IMR-90 (cell line): ENCODE data around the gene GNAT3. TPM values are rescaled to one million over a fixed set of nuclear protein-coding genes. Genes with fewer than 3 reads are reported as not detected.

Source experiments
- ATAC-seq: fragments of 200-7000 bp; cut with Tn5 transposase; 2 replicates; pipeline ENCODE4 v1.9.1; 2020; ENCODE audit warnings: low read depth, mild to moderate bottlenecking, moderate library complexity
- BruUV-seq: library from RNA; stranded (reverse); fragments of 400-500 nt; replicated peaks from 2 replicates; lab custom pipeline; 2021; lab: Mats Ljungman, UMichigan
- CTCF ChIA-PET: fragments of 300-600 bp; formaldehyde crosslinking; extraction: SDS; loops from one replicate; lab custom pipeline; 2021; ENCODE audit warnings: antibody characterized with exemption; lab: Yijun Ruan, JAX
- POLR2A ChIA-PET: fragments of 300-600 bp; sonication (Branson Sonifier 250); formaldehyde crosslinking; loops from one replicate; lab custom pipeline; 2022; ENCODE audit warnings: antibody characterized with exemption; ENCODE audit not compliant: unreplicated experiment; lab: Charles Lee
- DNase-seq: peaks from one replicate; pipeline ENCODE4 v3.0.0; 2013
- H2AFZ ChIP-seq: replicated peaks from 2 replicates; pipeline ENCODE3; 2013; ENCODE audit warnings: low read length, mild to moderate bottlenecking; ENCODE audit not compliant: poor library complexity
- H2AK5ac ChIP-seq: 2 replicates; pipeline ENCODE4 v1.6.1; 2013; ENCODE audit warnings: low read depth, low read length, inconsistent platforms
- H2AK9ac ChIP-seq: replicated peaks from 2 replicates; pipeline ENCODE3; 2013; ENCODE audit warnings: mild to moderate bottlenecking, low read depth, low read length, moderate library complexity; ENCODE audit not compliant: poor library complexity
- H2BK120ac ChIP-seq: 2 replicates; pipeline ENCODE4 v1.6.1; 2013; ENCODE audit warnings: low read depth, low read length, inconsistent platforms
- H2BK15ac ChIP-seq: 3 replicates; pipeline ENCODE4 v1.6.1; 2013; ENCODE audit warnings: low read depth, low read length, inconsistent platforms
- H2BK20ac ChIP-seq: 2 replicates; pipeline ENCODE4 v1.6.1; 2013; ENCODE audit warnings: low read depth, mild to moderate bottlenecking, inconsistent platforms, low read length, moderate library complexity
- H2BK5ac ChIP-seq: 2 replicates; pipeline ENCODE4 v1.6.1; 2013; ENCODE audit warnings: mild to moderate bottlenecking, low read depth, low read length, inconsistent platforms; ENCODE audit not compliant: poor library complexity, severe bottlenecking
- H3K14ac ChIP-seq: replicated peaks from 2 replicates; pipeline ENCODE4 v1.6.1; 2013; ENCODE audit warnings: low read depth, low read length, inconsistent platforms
- H3K18ac ChIP-seq: 2 replicates; pipeline ENCODE4 v1.6.1; 2013; ENCODE audit warnings: low read depth, low read length, control low read depth
- H3K23ac ChIP-seq: 2 replicates; pipeline ENCODE4 v1.6.1; 2013; ENCODE audit warnings: low read depth, low read length, inconsistent platforms
- H3K27ac ChIP-seq: 2 replicates; pipeline ENCODE4 v1.5.1; 2013; ENCODE audit warnings: mild to moderate bottlenecking, control low read depth, low read length; ENCODE audit not compliant: insufficient read depth
- H3K27me3 ChIP-seq: 2 replicates; pipeline ENCODE4 v1.6.1; 2013; ENCODE audit warnings: low read length; ENCODE audit not compliant: control insufficient read depth, insufficient read depth
- H3K36me3 ChIP-seq: 2 replicates; pipeline ENCODE4 v1.6.1; 2013; ENCODE audit warnings: low read length, mixed read lengths; ENCODE audit not compliant: control insufficient read depth, insufficient read depth
- H3K4ac ChIP-seq: 2 replicates; pipeline ENCODE4 v1.6.1; 2013; ENCODE audit warnings: low read depth, low read length, inconsistent platforms
- H3K4me1 ChIP-seq: 2 replicates; pipeline ENCODE4 v1.6.1; 2013; ENCODE audit warnings: low read length, mixed read lengths; ENCODE audit not compliant: control insufficient read depth, insufficient read depth
- H3K4me2 ChIP-seq: 2 replicates; pipeline ENCODE4 v1.6.1; 2013; ENCODE audit warnings: low read depth, mild to moderate bottlenecking, control low read depth, low read length, moderate library complexity
- H3K4me3 ChIP-seq: 2 replicates; pipeline ENCODE4 v1.5.1; 2013; ENCODE audit warnings: low read depth, mild to moderate bottlenecking, control low read depth, low read length, moderate library complexity; ENCODE audit not compliant: insufficient read depth
- H3K56ac ChIP-seq: 2 replicates; pipeline ENCODE4 v1.6.1; 2013; ENCODE audit warnings: low read length, inconsistent platforms; ENCODE audit not compliant: insufficient read depth; ENCODE audit errors: extremely low read depth
- H3K79me1 ChIP-seq, 2 experiments: 2 replicates each; pipeline ENCODE4 v1.6.1; 2013; ENCODE audit warnings: low read length in 2 of 2, inconsistent platforms in 1 of 2, low read depth in 1 of 2
- H3K9ac ChIP-seq: 2 replicates; pipeline ENCODE4 v1.6.1; 2013; ENCODE audit warnings: low read depth, low read length, control low read depth
- H3K9me1 ChIP-seq: 2 replicates; pipeline ENCODE4 v1.6.1; 2013; ENCODE audit warnings: low read length, inconsistent platforms; ENCODE audit not compliant: insufficient read depth
- H3K9me3 ChIP-seq: 2 replicates; pipeline ENCODE4 v1.6.1; 2013; ENCODE audit warnings: low read length; ENCODE audit not compliant: control insufficient read depth, insufficient read depth
- H4K20me1 ChIP-seq: 2 replicates; pipeline ENCODE4 v1.6.1; 2013; ENCODE audit warnings: low read length, inconsistent platforms; ENCODE audit not compliant: insufficient read depth
- H4K5ac ChIP-seq: 2 replicates; pipeline ENCODE4 v1.6.1; 2013; ENCODE audit warnings: mild to moderate bottlenecking, low read depth, low read length, control low read depth
- H4K8ac ChIP-seq, 2 experiments: 2 replicates each; pipeline ENCODE4 v1.6.1; 2013; ENCODE audit warnings: low read depth in 2 of 2, low read length in 2 of 2, control low read depth in 1 of 2, inconsistent platforms in 1 of 2
- H4K91ac ChIP-seq: 2 replicates; pipeline ENCODE4 v1.6.1; 2013; ENCODE audit warnings: low read depth, low read length, inconsistent platforms; ENCODE audit not compliant: insufficient read depth
- CHD1 ChIP-seq: IDR thresholded peaks from 2 replicates; pipeline ENCODE4 v1.6.1; 2012; ENCODE audit warnings: low read depth, low read length, improper control_type of control experiment
- FOS ChIP-seq: fragments of 150-350 bp; IDR thresholded peaks from 2 replicates; pipeline ENCODE4 v1.6.1; 2016; ENCODE audit warnings: low read depth, low read length
- MAFK ChIP-seq: IDR thresholded peaks from 2 replicates; pipeline ENCODE4 v1.6.1; 2012; ENCODE audit warnings: low read depth, low read length, improper control_type of control experiment
- NFE2L2 ChIP-seq: fragments of 150-350 bp; IDR thresholded peaks from 2 replicates; pipeline ENCODE4 v1.6.1; 2016; ENCODE audit warnings: low read depth, mild to moderate bottlenecking, low read length
- RAD21 ChIP-seq: IDR thresholded peaks from 2 replicates; pipeline ENCODE4 v1.6.1; 2012; ENCODE audit warnings: low read length, improper control_type of control experiment
- RFX5 ChIP-seq: IDR thresholded peaks from 2 replicates; pipeline ENCODE4 v1.8.0; 2012; ENCODE audit warnings: low read depth, mild to moderate bottlenecking, low read length, moderate library complexity
- SMC3 ChIP-seq: fragments of 150-350 bp; IDR thresholded peaks from 2 replicates; pipeline ENCODE4 v1.6.1; 2016; ENCODE audit warnings: low read depth, mild to moderate bottlenecking, antibody characterized with exemption, low read length, moderate library complexity
- WGBS, 2 experiments: methylation state at CpG; one replicate each; pipeline versions ENCODE4 v1.1.5 to v1.1.7; 2013; ENCODE audit warnings: missing lambda C conversion rate in 2 of 2; ENCODE audit not compliant: insufficient read length in 1 of 2; ENCODE audit errors: extremely low coverage in 2 of 2; 5-methylcytosine and 5-hydroxymethylcytosine counted together
- dilution Hi-C: fragments of 300-500 bp; cut with HindIII; formaldehyde crosslinking; loops from one replicate; pipeline ENCODE4 v1.14.3; 2018; ENCODE audit warnings: low sequenced_read_pairs; ENCODE audit not compliant: unreplicated experiment
- in situ Hi-C: fragments of 300-500 bp; cut with MboI; formaldehyde crosslinking; loops from 3 replicates; pipeline ENCODE4 v1.14.3; 2019; ENCODE audit warnings: low sequenced_read_pairs, inconsistent platforms, mixed read lengths
- intact Hi-C: fragments of 100-400 bp; cut with micrococcal nuclease; formaldehyde crosslinking; loops from 2 replicates; pipeline ENCODE4 v1.10.0; 2022
- polyA plus RNA-seq, 3 experiments: library from polyadenylated mRNA; depleted of rRNA; stranded (reverse); fragments of >200 nt; gene quantifications; 2 replicates each; pipeline ENCODE4 v1.2.3, GENCODE V29; 2012; ENCODE audit warnings: low replicate concordance in 1 of 3
- total RNA-seq: library from RNA; depleted of rRNA; stranded (reverse); fragments of >200 nt; gene quantifications from 2 replicates; pipeline ENCODE4 v1.2.3, GENCODE V29; 2012
- TF ChIP-seq, protein P1 (sequence below): conservative IDR thresholded peaks from 2 replicates; pipeline ENCODE4 v1.5.1; 2012; ENCODE audit warnings: mild to moderate bottlenecking, low read depth, low read length, improper control_type of control experiment
- TF ChIP-seq, protein P2 (sequence below): fragments of 150-350 bp; IDR thresholded peaks from 2 replicates; pipeline ENCODE4 v1.6.1; 2017; ENCODE audit warnings: mild to moderate bottlenecking, antibody characterized with exemption, low read length, low read depth
- TF ChIP-seq, protein P3 (sequence below): fragments of 150-350 bp; IDR thresholded peaks from 2 replicates; pipeline ENCODE4 v1.6.1; 2016; ENCODE audit warnings: low read depth, mild to moderate bottlenecking, low read length, moderate library complexity, borderline replicate concordance

Gene GNAT3
- total and polyA plus RNA-seq, 2 of the 4 experiments (the other 2 are of a cell fraction), result not detected

DNA sequence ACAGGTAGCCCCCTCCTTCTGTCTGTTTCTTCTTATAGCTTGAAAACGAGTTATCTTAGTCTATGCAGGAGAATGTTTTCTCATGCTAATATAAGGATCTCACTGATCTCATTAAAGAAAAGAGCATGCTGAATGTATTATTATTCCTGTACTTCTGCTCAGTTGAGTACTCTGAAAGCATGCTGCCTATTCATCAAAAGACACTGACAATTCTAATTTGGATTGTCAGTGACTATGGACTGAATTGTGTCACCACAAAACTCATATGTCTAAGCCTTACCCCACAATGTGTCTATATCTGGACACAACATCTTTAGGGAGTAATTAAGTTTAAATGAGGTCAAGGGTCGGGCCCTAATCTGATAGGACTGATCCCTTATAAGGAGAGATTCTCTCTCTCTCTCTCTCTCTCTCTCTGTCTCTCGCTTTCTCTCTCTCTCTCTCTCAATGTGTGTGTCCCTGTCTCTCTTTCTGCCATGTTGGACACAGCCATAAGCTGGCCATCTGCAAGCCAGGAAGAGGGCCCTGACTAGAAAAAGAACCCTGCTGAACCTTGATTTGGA is 98.4 kb downstream of the GNAT3 start:
- Histone ChIP-seq H2BK5ac (no peak overlapping the region), H3K4me1 (peaks cover 3% of the 10 kb centered on the region), H2AFZ (no peak overlapping the region), H3K14ac (no peak overlapping the region), H3K18ac (no peak overlapping the region), H4K8ac (no peak overlapping the region), H3K9me1 (no peaks in the 10 kb centered on the region), H2BK20ac (no peak overlapping the region), H3K79me1 (no peaks in the 10 kb centered on the region), H2AK9ac (no peak overlapping the region), H3K27me3 (no peaks in the 10 kb centered on the region), H2AK5ac (no peak overlapping the region), H3K4ac (no peak overlapping the region), H3K4me2 (no peak overlapping the region), H3K9ac (no peak overlapping the region), H3K36me3 (no peaks in the 10 kb centered on the region), H2BK120ac (no peak overlapping the region), H3K27ac (no peak overlapping the region), H3K56ac (no peak overlapping the region), H4K91ac (no peak overlapping the region), H3K23ac (no peak overlapping the region), H2BK15ac (no peak overlapping the region), H4K5ac (no peak overlapping the region), H3K9me3 (no peaks in the 10 kb centered on the region), H3K4me3 (no peak overlapping the region), H4K20me1 (no peaks in the 10 kb centered on the region)
- dilution Hi-C loops, result no loop called here
- no peak for DNase-seq
- TF ChIP-seq MAFK (no peak), FOS (no peak), RAD21 (no peak), NFE2L2 (no peak), SMC3 (no peak), RFX5 (no peak), CHD1 (no peak)
- TF ChIP-seq, protein P1, sequence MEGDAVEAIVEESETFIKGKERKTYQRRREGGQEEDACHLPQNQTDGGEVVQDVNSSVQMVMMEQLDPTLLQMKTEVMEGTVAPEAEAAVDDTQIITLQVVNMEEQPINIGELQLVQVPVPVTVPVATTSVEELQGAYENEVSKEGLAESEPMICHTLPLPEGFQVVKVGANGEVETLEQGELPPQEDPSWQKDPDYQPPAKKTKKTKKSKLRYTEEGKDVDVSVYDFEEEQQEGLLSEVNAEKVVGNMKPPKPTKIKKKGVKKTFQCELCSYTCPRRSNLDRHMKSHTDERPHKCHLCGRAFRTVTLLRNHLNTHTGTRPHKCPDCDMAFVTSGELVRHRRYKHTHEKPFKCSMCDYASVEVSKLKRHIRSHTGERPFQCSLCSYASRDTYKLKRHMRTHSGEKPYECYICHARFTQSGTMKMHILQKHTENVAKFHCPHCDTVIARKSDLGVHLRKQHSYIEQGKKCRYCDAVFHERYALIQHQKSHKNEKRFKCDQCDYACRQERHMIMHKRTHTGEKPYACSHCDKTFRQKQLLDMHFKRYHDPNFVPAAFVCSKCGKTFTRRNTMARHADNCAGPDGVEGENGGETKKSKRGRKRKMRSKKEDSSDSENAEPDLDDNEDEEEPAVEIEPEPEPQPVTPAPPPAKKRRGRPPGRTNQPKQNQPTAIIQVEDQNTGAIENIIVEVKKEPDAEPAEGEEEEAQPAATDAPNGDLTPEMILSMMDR, result no peak
- TF ChIP-seq, protein P2, sequence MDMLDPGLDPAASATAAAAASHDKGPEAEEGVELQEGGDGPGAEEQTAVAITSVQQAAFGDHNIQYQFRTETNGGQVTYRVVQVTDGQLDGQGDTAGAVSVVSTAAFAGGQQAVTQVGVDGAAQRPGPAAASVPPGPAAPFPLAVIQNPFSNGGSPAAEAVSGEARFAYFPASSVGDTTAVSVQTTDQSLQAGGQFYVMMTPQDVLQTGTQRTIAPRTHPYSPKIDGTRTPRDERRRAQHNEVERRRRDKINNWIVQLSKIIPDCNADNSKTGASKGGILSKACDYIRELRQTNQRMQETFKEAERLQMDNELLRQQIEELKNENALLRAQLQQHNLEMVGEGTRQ, result no peak
- TF ChIP-seq, protein P3, sequence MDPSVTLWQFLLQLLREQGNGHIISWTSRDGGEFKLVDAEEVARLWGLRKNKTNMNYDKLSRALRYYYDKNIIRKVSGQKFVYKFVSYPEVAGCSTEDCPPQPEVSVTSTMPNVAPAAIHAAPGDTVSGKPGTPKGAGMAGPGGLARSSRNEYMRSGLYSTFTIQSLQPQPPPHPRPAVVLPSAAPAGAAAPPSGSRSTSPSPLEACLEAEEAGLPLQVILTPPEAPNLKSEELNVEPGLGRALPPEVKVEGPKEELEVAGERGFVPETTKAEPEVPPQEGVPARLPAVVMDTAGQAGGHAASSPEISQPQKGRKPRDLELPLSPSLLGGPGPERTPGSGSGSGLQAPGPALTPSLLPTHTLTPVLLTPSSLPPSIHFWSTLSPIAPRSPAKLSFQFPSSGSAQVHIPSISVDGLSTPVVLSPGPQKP, result no peak
- BruUV-seq, result no TSS peak
- intact Hi-C loops, result no loop called here
- no peak for ATAC-seq
- POLR2A ChIA-PET, result no interaction called here
- in situ Hi-C loops, result no loop called here
- no CpG with 5 or more reads among the region's 3 CpGs for WGBS, 2 experiments
- CTCF ChIA-PET, result no interaction called here
